Fibroblast of villous mesenchyme (primary cell): ENCODE data around the gene L3MBTL4. TPM values are rescaled to one million over a fixed set of nuclear protein-coding genes. Genes with fewer than 3 reads are reported as not detected.

Experiments used
- DNase-seq: peaks from one replicate; pipeline ENCODE4 v3.0.0-alpha.2; 2010; ENCODE audit warnings: low read depth
- H3K4me3 ChIP-seq: 2 replicates; pipeline ENCODE4 v1.5.1; 2011; ENCODE audit warnings: low read depth, mild to moderate bottlenecking, low read length
- CTCF ChIP-seq: IDR thresholded peaks from 2 replicates; pipeline ENCODE4 v1.5.1; 2012; ENCODE audit warnings: low read depth, mild to moderate bottlenecking, low read length; ENCODE audit not compliant: insufficient read depth
- total RNA-seq: library from RNA; depleted of rRNA; stranded (reverse); fragments of >200 nt; gene quantifications from 2 replicates; pipeline ENCODE4 v1.2.3, GENCODE V29; 2012

The L3MBTL4 gene
- total RNA-seq, 1 donor = not detected

GRCh38 chr18:6294148-6294784, 120.4 kb downstream of the L3MBTL4 start:
- no peak for TF ChIP-seq CTCF
- no peak overlapping the region for H3K4me3 ChIP-seq
- no peak for DNase-seq

- no peak for TF ChIP-seq CTCF
- no peak overlapping the region for H3K4me3 ChIP-seq
- no peak for DNase-seq
Observed at GRCh38 chr18:6289843-6290242, 124.9 kb downstream of the L3MBTL4 start.

- no peak overlapping the region for H3K4me3 ChIP-seq
- no peak for TF ChIP-seq CTCF
- DNase-seq = no peak
Observed at GRCh38 chr18:6286585-6286984, 128.1 kb downstream of the L3MBTL4 start.

GRCh38 chr18:6284761-6285160, 129.9 kb downstream of the L3MBTL4 start:
- TF ChIP-seq CTCF = no peak
- H3K4me3 ChIP-seq = no peak overlapping the region
- DNase-seq = no peak

GRCh38 chr18:6284300-6284699, 130.4 kb downstream of the L3MBTL4 start:
- H3K4me3 ChIP-seq = no peak overlapping the region
- DNase-seq = no peak
- no peak for TF ChIP-seq CTCF

GRCh38 chr18:6281874-6282273, 132.8 kb downstream of the L3MBTL4 start:
- TF ChIP-seq CTCF = no peak
- H3K4me3 ChIP-seq = no peak overlapping the region
- DNase-seq = no peak

- DNase-seq = no peak
- no peak overlapping the region for H3K4me3 ChIP-seq
- TF ChIP-seq CTCF = no peak
Observed at GRCh38 chr18:6280211-6280743, 134.4 kb downstream of the L3MBTL4 start.
